ENCODE results near the gene FOXK1.

FOXK1 gene

DNA sequence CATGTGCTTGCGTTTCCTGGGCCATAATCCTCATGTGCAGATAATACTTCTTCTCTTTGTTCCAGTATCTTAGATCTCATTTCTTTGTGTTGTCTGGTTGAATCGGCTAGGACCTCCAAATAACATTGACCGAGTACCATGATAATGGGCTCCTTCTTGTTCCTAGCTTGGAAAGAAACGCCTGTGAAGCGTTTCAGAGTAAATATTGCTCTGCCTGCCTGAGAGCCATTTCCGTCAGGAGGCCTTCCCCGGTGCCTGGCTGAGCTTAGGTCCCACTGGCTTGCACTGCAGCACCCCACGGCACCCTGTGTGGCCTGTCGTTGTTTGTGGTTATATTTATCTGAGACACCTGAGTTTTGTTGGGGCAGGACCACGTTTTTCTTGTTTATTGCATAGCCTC is 17.7 kb downstream of the FOXK1 start:
- H3K4me1 Mint-ChIP-seq (ENCODE audit: low read depth), result peaks cover 6% of the 10 kb centered on the region
- H3K9me3 Mint-ChIP-seq, result no peaks in the 10 kb centered on the region
- H3K4me3 Mint-ChIP-seq, result no peak overlapping the region
- no peaks in the 10 kb centered on the region for H3K36me3 Mint-ChIP-seq (ENCODE audit: low read depth)
- no peak overlapping the region for H3K27ac Mint-ChIP-seq
- H3K27me3 Mint-ChIP-seq (ENCODE audit: low read depth), result no peaks in the 10 kb centered on the region

DNA sequence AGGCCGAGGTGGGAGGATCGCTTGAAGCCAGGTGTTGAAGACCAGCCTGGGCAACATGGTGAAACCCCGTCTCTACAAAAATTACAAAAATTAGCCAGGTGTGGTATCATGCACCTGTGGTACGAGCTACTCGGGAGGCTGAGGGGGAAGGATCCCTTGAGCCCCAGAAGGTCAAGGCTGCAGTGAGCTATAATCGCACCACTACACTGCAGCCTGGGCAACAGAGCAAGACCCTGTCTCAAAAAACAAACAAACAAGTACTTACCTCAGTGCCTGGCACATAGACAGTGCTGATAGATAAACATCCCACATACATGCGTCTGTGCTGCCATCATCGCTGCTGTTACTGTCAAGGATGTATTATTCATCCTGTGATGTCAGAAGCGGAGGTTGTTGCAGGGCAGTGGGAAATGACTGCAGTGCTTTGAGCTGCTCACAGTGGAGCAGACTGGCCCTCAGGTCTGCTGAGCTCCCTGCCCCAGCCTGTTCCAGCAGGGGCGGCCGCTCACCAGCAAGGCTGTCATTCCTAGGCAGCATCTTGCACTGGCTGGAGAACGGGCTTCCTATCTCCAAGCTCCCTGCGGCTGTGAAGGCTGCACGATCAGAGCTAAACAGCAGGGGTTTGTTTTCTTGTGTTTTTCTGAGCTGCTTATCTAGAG is 18.6 kb downstream of the FOXK1 start:
- no peaks in the 10 kb centered on the region for H3K36me3 Mint-ChIP-seq (ENCODE audit: low read depth)
- H3K27ac Mint-ChIP-seq, result no peak overlapping the region
- H3K4me1 Mint-ChIP-seq (ENCODE audit: low read depth), result peaks cover 3% of the 10 kb centered on the region
- no peak overlapping the region for H3K4me3 Mint-ChIP-seq
- H3K9me3 Mint-ChIP-seq, result no peaks in the 10 kb centered on the region
- H3K27me3 Mint-ChIP-seq (ENCODE audit: low read depth), result no peaks in the 10 kb centered on the region

DNA sequence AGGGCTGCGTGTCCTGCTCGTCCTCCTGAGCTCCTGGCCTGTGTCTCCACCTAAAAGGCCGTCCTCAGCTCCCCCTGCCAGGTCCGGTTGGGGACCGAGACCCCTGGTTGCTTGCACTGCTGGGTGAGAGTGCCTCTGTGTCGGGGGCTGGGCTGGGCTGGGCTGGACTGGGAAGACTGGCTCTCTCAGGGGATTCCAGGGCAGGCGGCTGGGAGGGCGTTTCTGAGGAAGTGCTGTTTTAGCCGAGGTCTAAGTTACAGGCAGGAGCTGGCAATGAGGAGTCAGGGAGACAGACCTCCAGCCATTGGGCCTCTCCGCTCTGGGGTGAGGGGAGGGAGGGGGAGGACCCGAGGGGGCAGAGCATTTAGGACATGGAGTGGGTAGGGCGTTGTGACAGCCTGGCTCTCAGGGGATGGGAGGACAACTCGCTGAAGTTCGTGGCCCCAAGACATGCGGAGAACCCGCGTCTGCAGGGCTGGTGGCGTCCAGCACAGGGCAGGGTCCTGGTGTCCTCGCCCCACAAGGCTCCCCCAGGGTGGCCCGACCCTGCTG is 20.9 kb downstream of the FOXK1 start:
- Mint-ChIP-seq H3K36me3 (ENCODE audit: low read depth) (no peaks in the 10 kb centered on the region), H3K4me3 (no peak overlapping the region), H3K4me1 (ENCODE audit: low read depth) (peaks cover 3% of the 10 kb centered on the region), H3K27ac (no peak overlapping the region), H3K9me3 (no peaks in the 10 kb centered on the region), H3K27me3 (ENCODE audit: low read depth) (no peaks in the 10 kb centered on the region)

DNA sequence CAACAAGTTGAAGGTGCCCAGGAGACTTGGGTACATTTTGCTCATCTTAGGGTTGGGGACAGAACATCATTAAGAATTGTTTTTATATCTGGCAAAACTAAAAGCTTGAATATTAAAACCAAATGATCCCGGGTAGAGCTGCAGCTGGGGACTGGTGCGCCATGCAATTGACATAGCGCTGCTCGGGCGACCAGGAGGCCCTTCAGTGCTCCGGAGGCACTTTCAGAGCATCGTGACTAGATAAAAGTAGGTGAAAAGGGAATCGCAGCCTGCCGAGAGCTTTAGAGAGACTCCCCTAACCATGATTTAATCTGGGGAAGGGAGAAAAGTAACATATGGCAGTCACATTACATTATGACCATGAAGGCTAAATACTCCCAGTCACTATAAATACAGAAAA is 21.4 kb downstream of the FOXK1 start:
- H3K27ac Mint-ChIP-seq, result no peak overlapping the region
- no peak overlapping the region for H3K4me3 Mint-ChIP-seq
- no peaks in the 10 kb centered on the region for H3K9me3 Mint-ChIP-seq
- no peaks in the 10 kb centered on the region for H3K36me3 Mint-ChIP-seq (ENCODE audit: low read depth)
- no peaks in the 10 kb centered on the region for H3K27me3 Mint-ChIP-seq (ENCODE audit: low read depth)
- peaks cover 3% of the 10 kb centered on the region for H3K4me1 Mint-ChIP-seq (ENCODE audit: low read depth)

DNA sequence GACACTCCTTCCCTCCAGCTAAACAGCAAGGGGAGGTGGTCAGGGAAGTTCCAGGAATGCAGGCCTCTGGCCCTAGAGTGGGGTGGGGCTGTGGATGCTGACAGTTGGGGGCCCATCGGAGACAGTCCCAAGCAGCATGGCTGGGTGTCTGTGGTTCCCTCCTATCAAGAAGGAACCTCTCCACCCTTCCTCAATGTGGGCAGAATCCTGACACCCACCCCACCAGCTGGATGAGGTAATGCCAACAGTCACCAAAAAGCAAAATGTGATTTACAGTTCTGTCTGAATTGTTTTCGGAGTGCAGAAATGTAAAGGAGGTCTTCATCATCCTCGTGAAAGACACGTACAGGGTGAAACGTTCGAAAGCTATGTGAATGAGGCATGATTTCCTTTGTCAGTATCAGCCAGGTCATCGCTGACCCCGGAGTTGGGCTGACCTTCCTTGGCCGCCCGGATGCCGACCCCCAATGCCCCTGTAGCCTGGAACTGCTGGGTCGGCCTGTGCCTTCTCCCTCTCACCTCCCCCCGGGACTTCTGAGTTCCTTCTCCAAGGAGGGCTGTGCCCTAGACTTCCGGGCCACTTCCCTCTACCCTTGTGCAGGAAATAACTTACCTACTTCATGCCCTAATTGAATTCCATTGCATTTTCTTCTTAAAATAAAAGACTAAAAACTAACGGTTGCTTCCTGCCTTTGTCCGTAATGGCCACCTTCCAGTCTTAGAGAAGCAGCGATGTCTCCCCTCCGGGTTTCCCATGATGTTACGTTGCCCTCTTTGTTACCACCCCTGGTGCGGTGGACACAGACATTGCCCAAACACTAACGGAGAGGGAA is 24.5 kb downstream of the FOXK1 start:
- Mint-ChIP-seq H3K4me3 (no peak overlapping the region), H3K4me1 (ENCODE audit: low read depth) (peaks cover 9% of the 10 kb centered on the region), H3K27ac (no peak overlapping the region), H3K27me3 (ENCODE audit: low read depth) (no peaks in the 10 kb centered on the region), H3K36me3 (ENCODE audit: low read depth) (peaks cover 5% of the 10 kb centered on the region), H3K9me3 (no peaks in the 10 kb centered on the region)

DNA sequence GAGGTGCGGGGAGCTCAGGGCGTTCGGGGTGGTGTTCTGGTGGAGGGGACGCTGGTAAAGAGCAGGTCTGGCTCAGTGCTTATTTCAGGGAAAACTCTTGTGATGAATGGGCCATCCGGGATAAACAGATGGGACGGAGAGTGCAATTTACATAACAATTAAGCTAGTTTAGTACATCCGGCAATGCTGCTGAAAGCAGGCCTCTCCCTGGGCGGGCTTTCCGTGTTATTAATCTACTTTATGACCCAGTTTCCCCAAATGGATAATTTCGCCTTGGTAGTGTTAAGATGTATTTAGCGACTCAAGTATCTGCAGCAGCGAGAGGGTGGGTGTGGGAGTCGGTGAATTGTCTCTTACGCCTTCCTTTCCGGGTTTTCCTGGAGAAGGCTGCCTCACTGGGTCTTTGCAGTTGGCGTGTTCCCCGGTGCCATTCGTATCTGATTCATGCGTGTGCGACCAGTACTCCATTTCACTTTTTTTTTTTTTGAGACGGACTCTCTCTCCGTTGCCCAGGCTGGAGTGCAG is 25.2 kb downstream of the FOXK1 start:
- no peaks in the 10 kb centered on the region for H3K9me3 Mint-ChIP-seq
- peaks cover 13% of the 10 kb centered on the region for H3K4me1 Mint-ChIP-seq (ENCODE audit: low read depth)
- H3K36me3 Mint-ChIP-seq (ENCODE audit: low read depth), result peaks cover 5% of the 10 kb centered on the region
- H3K4me3 Mint-ChIP-seq, result no peak overlapping the region
- no peaks in the 10 kb centered on the region for H3K27me3 Mint-ChIP-seq (ENCODE audit: low read depth)
- H3K27ac Mint-ChIP-seq, result no peak overlapping the region

DNA sequence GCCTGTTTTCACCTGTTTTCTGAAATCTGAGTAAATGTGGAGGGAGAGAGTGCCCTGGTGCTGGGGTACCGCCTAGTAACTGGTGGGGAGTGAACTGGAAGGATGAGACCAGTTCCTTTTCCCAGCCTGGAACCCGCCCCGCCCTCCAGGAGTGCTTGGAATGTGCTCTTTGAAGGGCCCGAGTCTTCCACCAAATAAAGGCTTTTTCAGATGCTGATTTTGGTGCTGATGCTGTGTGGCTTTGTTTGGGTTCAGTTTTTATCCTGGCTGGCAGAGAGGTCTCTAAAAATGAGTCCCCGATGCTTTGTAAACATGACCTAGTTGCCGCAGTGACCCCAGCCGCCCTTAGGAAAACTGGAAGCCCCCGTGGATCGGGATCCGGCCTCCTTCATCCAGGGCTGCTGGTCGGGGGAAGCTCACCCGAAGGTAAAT is 25.9 kb downstream of the FOXK1 start:
- Mint-ChIP-seq H3K27ac (no peak overlapping the region), H3K4me1 (ENCODE audit: low read depth) (peaks cover 17% of the 10 kb centered on the region)

DNA sequence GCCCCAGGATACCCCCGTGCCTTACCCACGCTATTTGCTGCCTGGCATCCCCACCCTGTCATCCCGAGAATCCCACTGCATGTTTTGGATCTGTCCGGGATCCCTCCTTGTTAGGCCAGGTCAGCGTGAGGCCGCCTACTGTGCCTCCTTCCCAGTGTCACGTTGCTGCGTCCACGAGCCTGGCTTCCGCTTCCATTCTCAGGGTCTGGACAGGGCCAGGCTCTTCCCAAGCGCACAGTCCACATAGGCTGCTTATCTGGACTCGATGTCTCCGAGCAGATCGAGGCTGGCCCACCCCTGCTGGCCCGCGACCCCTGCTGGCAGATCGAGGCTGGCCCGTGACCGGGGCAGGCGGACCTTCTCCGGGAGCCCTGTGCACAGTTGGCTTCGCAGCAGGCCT is 27.1 kb downstream of the FOXK1 start:
- H3K9me3 Mint-ChIP-seq, result no peaks in the 10 kb centered on the region
- H3K27me3 Mint-ChIP-seq (ENCODE audit: low read depth), result no peaks in the 10 kb centered on the region
- H3K27ac Mint-ChIP-seq, result no peak overlapping the region
- H3K36me3 Mint-ChIP-seq (ENCODE audit: low read depth), result peaks cover 5% of the 10 kb centered on the region
- no peak overlapping the region for H3K4me3 Mint-ChIP-seq
- peaks cover 17% of the 10 kb centered on the region for H3K4me1 Mint-ChIP-seq (ENCODE audit: low read depth)

More for the DNA sequence above, 25.9 kb downstream of the FOXK1 start:
- Mint-ChIP-seq H3K9me3 (no peaks in the 10 kb centered on the region), H3K36me3 (ENCODE audit: low read depth) (peaks cover 5% of the 10 kb centered on the region), H3K4me3 (no peak overlapping the region), H3K27me3 (ENCODE audit: low read depth) (no peaks in the 10 kb centered on the region)

DNA sequence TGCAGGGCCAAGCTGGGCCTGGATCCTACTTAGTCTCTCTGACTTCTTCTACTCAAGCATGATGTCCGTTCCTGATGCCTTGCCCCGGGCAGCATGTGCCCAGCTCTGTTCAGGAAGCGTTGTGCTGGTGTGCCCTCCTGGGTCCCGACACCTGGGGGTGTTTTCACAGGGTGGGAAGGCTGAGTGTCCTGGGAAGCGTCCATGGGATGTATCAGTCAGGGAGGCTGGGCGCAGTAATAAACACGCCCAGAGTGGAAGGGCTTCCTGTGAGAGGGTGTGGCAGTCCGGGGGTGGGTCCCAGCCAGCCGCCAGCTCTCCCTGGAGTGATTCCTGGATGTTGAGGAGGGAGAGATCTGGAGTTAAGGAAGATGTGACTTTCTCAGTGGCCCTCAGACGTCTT is 29.0 kb downstream of the FOXK1 start:
- no peaks in the 10 kb centered on the region for H3K27me3 Mint-ChIP-seq (ENCODE audit: low read depth)
- H3K4me1 Mint-ChIP-seq (ENCODE audit: low read depth), result peaks cover 17% of the 10 kb centered on the region
- H3K9me3 Mint-ChIP-seq, result no peaks in the 10 kb centered on the region
- no peak overlapping the region for H3K4me3 Mint-ChIP-seq
- H3K27ac Mint-ChIP-seq, result no peak overlapping the region
- peaks cover 5% of the 10 kb centered on the region for H3K36me3 Mint-ChIP-seq (ENCODE audit: low read depth)

DNA sequence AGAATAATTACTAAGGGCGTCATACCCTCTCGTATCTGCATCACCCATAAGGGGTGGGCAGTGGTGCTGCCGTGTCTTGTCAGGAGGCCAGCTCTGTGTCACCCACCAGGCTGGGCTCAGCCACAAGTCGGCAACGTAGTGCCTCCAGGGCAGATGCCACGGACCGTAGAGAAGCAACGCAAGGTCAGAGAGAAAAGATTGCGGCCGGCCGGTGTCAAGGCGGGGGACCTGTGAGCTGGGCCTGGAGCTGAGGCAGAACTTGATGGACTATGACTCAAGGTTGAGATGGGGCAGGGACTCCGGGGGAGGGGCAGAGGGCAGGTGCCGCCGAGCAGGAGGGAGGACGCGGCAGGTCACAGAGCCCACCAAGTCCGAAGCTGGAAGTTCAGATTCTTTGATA is 29.5 kb downstream of the FOXK1 start:
- peaks cover 5% of the 10 kb centered on the region for H3K36me3 Mint-ChIP-seq (ENCODE audit: low read depth)
- no peaks in the 10 kb centered on the region for H3K9me3 Mint-ChIP-seq
- peaks cover 17% of the 10 kb centered on the region for H3K4me1 Mint-ChIP-seq (ENCODE audit: low read depth)
- no peak overlapping the region for H3K4me3 Mint-ChIP-seq
- no peak overlapping the region for H3K27ac Mint-ChIP-seq
- no peaks in the 10 kb centered on the region for H3K27me3 Mint-ChIP-seq (ENCODE audit: low read depth)

DNA sequence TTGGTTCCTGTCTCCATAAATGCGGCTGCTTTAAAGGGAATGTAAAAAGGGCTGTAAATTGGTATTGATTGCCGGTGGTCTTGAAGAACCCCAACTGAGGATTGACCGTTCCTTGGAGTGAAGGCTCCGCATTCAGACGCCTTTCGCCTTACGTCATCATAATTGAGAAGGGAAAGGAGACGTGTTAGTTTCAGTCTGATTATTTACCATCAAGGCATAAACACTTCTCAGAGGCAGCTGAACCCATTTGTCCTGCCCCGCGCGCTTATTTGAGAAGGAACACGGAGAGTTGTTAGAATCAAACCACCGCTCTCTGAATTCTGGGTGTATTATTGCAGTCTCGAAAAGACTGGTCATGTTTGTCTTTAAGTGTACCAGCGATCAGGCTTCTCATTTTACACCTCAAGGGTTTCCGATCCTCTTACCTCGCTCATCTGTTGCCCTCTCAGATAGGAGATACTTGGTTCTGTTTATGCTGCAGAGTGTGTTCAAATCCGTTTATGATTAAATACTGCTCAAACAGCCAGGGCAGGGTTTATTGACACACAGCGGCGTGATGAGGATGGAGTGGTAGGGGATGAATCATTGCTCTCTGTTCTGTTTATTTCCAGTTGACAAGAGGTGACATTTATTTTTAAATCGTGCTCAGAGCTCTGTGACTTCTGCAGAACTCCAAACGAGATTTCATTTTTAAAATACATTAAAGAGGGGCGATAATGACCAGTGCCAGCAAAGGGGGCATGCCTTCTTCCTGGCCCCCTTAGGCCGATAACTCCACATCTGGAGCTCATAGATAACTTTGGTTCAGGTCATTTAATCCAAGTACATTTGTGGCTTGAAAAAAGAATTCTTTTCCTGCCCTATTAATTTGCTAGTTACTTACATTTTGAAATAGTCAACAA is 30.4 kb downstream of the FOXK1 start:
- peaks cover 10% of the 10 kb centered on the region for H3K36me3 Mint-ChIP-seq (ENCODE audit: low read depth)
- H3K4me1 Mint-ChIP-seq (ENCODE audit: low read depth), result peaks cover 23% of the 10 kb centered on the region
- H3K27ac Mint-ChIP-seq, result peak overlapping the region; percentile 52
- no peaks in the 10 kb centered on the region for H3K27me3 Mint-ChIP-seq (ENCODE audit: low read depth)
- no peak overlapping the region for H3K4me3 Mint-ChIP-seq
- no peaks in the 10 kb centered on the region for H3K9me3 Mint-ChIP-seq

DNA sequence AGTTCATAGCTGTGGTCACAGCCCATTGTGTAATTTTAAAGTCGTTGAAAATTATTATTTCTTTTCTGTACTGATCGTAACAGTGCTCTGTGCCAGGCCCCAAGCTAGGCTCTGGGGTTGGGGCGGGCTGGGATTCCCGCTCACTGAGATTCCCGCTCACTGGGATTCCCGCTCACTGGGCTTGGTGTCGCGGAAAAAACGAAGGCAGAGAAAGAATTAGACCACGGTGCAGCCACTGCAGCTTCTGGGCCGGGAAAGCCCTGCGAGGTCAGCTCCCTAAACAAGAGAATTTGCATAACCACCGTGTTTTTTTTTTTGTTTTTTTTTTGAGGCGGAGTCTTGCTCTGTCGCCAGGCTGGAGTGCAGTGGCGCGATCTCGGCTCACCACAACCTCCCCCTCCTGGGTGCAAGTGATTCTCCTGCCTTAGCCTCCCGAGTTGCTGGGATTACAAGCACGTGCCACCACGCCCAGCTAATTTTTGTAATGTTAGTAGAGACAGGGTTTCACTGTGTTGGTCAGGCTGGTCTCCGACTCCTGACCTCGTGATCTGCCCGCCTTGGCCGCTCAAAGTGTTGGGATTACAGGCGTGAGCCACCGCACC is 31.2 kb downstream of the FOXK1 start:
- Mint-ChIP-seq H3K4me1 (ENCODE audit: low read depth) (peaks cover 23% of the 10 kb centered on the region), H3K36me3 (ENCODE audit: low read depth) (peaks cover 10% of the 10 kb centered on the region), H3K4me3 (no peak overlapping the region), H3K9me3 (no peaks in the 10 kb centered on the region), H3K27me3 (ENCODE audit: low read depth) (no peaks in the 10 kb centered on the region), H3K27ac (no peak overlapping the region)

DNA sequence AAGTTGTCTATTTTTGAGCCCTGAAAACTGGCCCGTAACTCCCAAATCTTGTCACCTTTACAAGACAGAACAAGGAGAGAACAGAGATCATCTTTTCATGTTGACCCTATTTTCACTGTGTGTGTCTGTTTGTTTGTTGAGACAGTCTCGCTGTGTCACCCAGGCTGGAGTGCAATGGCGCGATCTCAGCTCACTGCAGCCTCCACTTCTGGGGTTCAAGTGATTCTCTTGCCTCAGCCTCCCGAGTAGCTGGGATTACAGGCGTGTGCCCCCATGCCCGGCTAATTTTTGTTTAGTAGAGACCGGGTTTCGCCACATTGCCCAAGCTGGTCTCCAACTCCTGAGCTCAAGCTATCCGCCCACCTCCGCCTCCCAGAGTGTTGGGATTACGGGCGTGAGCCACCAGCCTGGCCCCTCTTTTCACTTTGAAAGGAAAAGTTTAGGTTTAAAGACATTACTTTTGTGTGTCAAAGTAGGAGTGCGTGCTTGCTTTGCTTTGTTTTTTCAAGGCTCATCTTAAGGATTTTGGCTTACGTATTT is 32.1 kb downstream of the FOXK1 start:
- H3K9me3 Mint-ChIP-seq, result no peaks in the 10 kb centered on the region
- H3K4me1 Mint-ChIP-seq (ENCODE audit: low read depth), result peaks cover 23% of the 10 kb centered on the region
- H3K36me3 Mint-ChIP-seq (ENCODE audit: low read depth), result peaks cover 12% of the 10 kb centered on the region
- no peak overlapping the region for H3K4me3 Mint-ChIP-seq
- H3K27me3 Mint-ChIP-seq (ENCODE audit: low read depth), result no peaks in the 10 kb centered on the region
- no peak overlapping the region for H3K27ac Mint-ChIP-seq
